GM12872 (cell line): ENCODE data around the gene ALMS1.

Source experiments
- CTCF ChIP-seq: IDR thresholded peaks from 3 replicates; pipeline ENCODE4 v1.5.1; 2011; ENCODE audit warnings: low read depth, mild to moderate bottlenecking, low read length, moderate library complexity; ENCODE audit not compliant: insufficient read depth

ALMS1 gene

GRCh38 chr2:73385504-73386341, at the start of gene ALMS1:
Gene ALMS1, plus strand, starts transcription at chr2:73385836. Its CDS starts 33 bp downstream, at chr2:73385869.
- TF ChIP-seq CTCF, result no peak

- TF ChIP-seq CTCF, result no peak
These were observed 47.8 kb upstream of the ALMS1 start for GRCh38 chr2:73337828-73338227.

- TF ChIP-seq CTCF, result no peak
These were observed 46.4 kb upstream of the ALMS1 start for GRCh38 chr2:73339201-73339600.

GRCh38 chr2:73341039-73341438, 44.6 kb upstream of the ALMS1 start:
- no peak for TF ChIP-seq CTCF

GRCh38 chr2:73343992-73344391, 41.6 kb upstream of the ALMS1 start:
- TF ChIP-seq CTCF, result no peak

GRCh38 chr2:73350035-73350691, 35.5 kb upstream of the ALMS1 start:
- TF ChIP-seq CTCF, result no peak

- no peak for TF ChIP-seq CTCF
These were observed 29.5 kb upstream of the ALMS1 start for GRCh38 chr2:73356097-73356496.
